K562 (cell line): ENCODE results near the gene CDK4. TPM values are rescaled to one million over a fixed set of nuclear protein-coding genes. Genes with fewer than 3 reads are reported as not detected.

ENCODE experiments used
- ATAC-seq: fragments of 200-7000 bp; cut with Tn5 transposase; 3 replicates; pipeline ENCODE4 v1.9.1; 2020; ENCODE audit warnings: moderate library complexity
- BruUV-seq: library from RNA; stranded (reverse); fragments of 400-500 nt; replicated peaks from 2 replicates; lab custom pipeline; 2021; lab: Mats Ljungman, UMichigan
- CTCF ChIA-PET: fragments of 300-600 bp; formaldehyde crosslinking; extraction: SDS; loops from one replicate; lab custom pipeline; 2021; ENCODE audit warnings: low intra/inter-chr PET ratio; lab: Yijun Ruan, JAX
- POLR2A ChIA-PET: fragments of 300-600, 350-650 bp; sonication (Branson Sonifier 250); formaldehyde crosslinking; extraction: SDS; loops from one replicate; lab custom pipeline; 2021; ENCODE audit warnings: antibody characterized with exemption, inconsistent platforms; lab: Yijun Ruan, JAX
- DNase-seq, 4 experiments: peaks; one replicate each; pipeline versions ENCODE4 v3.0.0 to v3.0.0-alpha.2; 2011 to 2018; ENCODE audit warnings: low spot score in 3 of 4, mixed read lengths in 3 of 4; ENCODE audit errors: extremely low read depth in 1 of 4
- FAIRE-seq: peaks from 2 replicates; lab custom pipeline; 2011; peaks lifted over from hg19 to GRCh38; lab: Jason Lieb, UNC
- H2AFZ ChIP-seq: 2 replicates; pipeline ENCODE4 v1.6.0; 2011; ENCODE audit warnings: low read depth, low read length, control low read depth, inconsistent platforms
- H3K27ac ChIP-seq: fragments of 200-600 bp; 3 replicates; pipeline ENCODE4 v1.8.0; 2011; ENCODE audit warnings: low read depth, mild to moderate bottlenecking, control low read depth, inconsistent platforms, low read length, moderate library complexity, mixed read lengths; ENCODE audit errors: extremely low read depth
- H3K27me3 ChIP-seq, 2 experiments: fragments of 300-600 bp in 1 of 2; 2 replicates in 1 of 2; 3 replicates in 1 of 2; pipeline versions ENCODE4 v1.6.0 to v1.8.0; 2011; ENCODE audit warnings: inconsistent platforms in 2 of 2, low read length in 2 of 2, mild to moderate bottlenecking in 1 of 2, mixed read lengths in 1 of 2, moderate library complexity in 1 of 2; ENCODE audit not compliant: control insufficient read depth in 2 of 2, insufficient read depth in 2 of 2
- H3K36me3 ChIP-seq: fragments of 300-600 bp; 3 replicates; pipeline ENCODE4 v1.8.0; 2011; ENCODE audit warnings: mild to moderate bottlenecking, low read length, inconsistent platforms; ENCODE audit not compliant: control insufficient read depth, insufficient read depth
- H3K4me1 ChIP-seq, 2 experiments: fragments of 200-600 bp in 1 of 2; replicated peaks in 1 of 2; 2 replicates in 1 of 2; 3 replicates in 1 of 2; pipeline versions ENCODE4 v1.5.1 to v1.8.0; 2011; ENCODE audit warnings: inconsistent platforms in 2 of 2, low read length in 2 of 2, mild to moderate bottlenecking in 1 of 2, mixed read lengths in 1 of 2, moderate library complexity in 1 of 2; ENCODE audit not compliant: control insufficient read depth in 2 of 2, insufficient read depth in 2 of 2
- H3K4me2 ChIP-seq: 2 replicates; pipeline ENCODE4 v1.6.1; 2011; ENCODE audit warnings: low read length, control low read depth, inconsistent platforms, mixed read lengths; ENCODE audit not compliant: insufficient read depth
- H3K4me3 ChIP-seq: fragments of 200-600 bp; sonication (generic), shearing (Covaris generic); 2 replicates; pipeline ENCODE4 v1.5.1; 2016; ENCODE audit warnings: control low read depth, inconsistent platforms
- H3K79me2 ChIP-seq: fragments of 200-600 bp; 3 replicates; pipeline ENCODE4 v1.8.0; 2011; ENCODE audit warnings: low read length, inconsistent platforms; ENCODE audit not compliant: control insufficient read depth, insufficient read depth
- H3K9ac ChIP-seq, 2 experiments: 2 replicates each; pipeline versions ENCODE4 v1.6.0 to v1.6.1; 2011; ENCODE audit warnings: low read depth in 2 of 2, low read length in 2 of 2, control low read depth in 1 of 2, inconsistent platforms in 1 of 2, mild to moderate bottlenecking in 1 of 2, mixed read lengths in 1 of 2; ENCODE audit not compliant: insufficient read depth in 1 of 2
- H3K9me1 ChIP-seq: one replicate; pipeline ENCODE4 v1.6.0; 2011; ENCODE audit warnings: inconsistent platforms, mild to moderate bottlenecking, low read length, moderate library complexity; ENCODE audit not compliant: control insufficient read depth, insufficient read depth
- H3K9me3 ChIP-seq: replicated peaks from 2 replicates; pipeline ENCODE4 v1.5.1; 2011; ENCODE audit warnings: low read depth, low read length, inconsistent platforms; ENCODE audit not compliant: control insufficient read depth, insufficient read depth
- H4K20me1 ChIP-seq: replicated peaks from 2 replicates; pipeline ENCODE4 v1.6.1; 2011; ENCODE audit warnings: low read length, inconsistent platforms, mixed read lengths; ENCODE audit not compliant: control insufficient read depth, insufficient read depth
- E2F6 ChIP-seq, 2 experiments: IDR thresholded peaks; 2 replicates each; pipeline ENCODE4 v1.6.1; 2011; ENCODE audit warnings: borderline replicate concordance in 1 of 2, control low read depth in 1 of 2, low read depth in 1 of 2, low read length in 1 of 2, mild to moderate bottlenecking in 1 of 2, mixed read lengths in 1 of 2, moderate library complexity in 1 of 2; ENCODE audit not compliant: insufficient read depth in 1 of 2, insufficient read length in 1 of 2, poor library complexity in 1 of 2, severe bottlenecking in 1 of 2; ENCODE audit errors: extremely low read depth in 1 of 2
- FOXP1 ChIP-seq: sonication (generic); formaldehyde crosslinking; IDR thresholded peaks from 2 replicates; pipeline ENCODE4 v1.8.0; 2022; ENCODE audit warnings: mild to moderate bottlenecking, missing genetic modification reagents
- MAFG ChIP-seq: fragments of 450-650 bp; conservative IDR thresholded peaks from 2 replicates; pipeline ENCODE4 v1.6.1; 2016; ENCODE audit warnings: missing genetic modification characterization, missing compliant biosample characterization
- RCOR1 ChIP-seq, 2 experiments: IDR thresholded peaks; 2 replicates each; pipeline ENCODE4 v1.6.1; 2012; ENCODE audit warnings: low read depth in 2 of 2, low read length in 2 of 2, borderline replicate concordance in 1 of 2, improper control_type of control experiment in 1 of 2
- SMAD2 ChIP-seq: fragments of 150-350 bp; IDR thresholded peaks from 2 replicates; pipeline ENCODE4 v1.6.1; 2014; ENCODE audit warnings: low read depth, mild to moderate bottlenecking, low read length
- TRIM24 ChIP-seq, 2 experiments: fragments of 450-650 bp; IDR thresholded peaks; 2 replicates each; pipeline ENCODE4 v1.6.1; 2016
- YY1 ChIP-seq, 3 experiments: IDR thresholded peaks; 2 replicates each; pipeline ENCODE4 v1.6.1; 2011; ENCODE audit warnings: low read length in 2 of 3, mild to moderate bottlenecking in 2 of 3, moderate library complexity in 2 of 3, borderline replicate concordance in 1 of 3, control low read depth in 1 of 3, low read depth in 1 of 3; ENCODE audit not compliant: insufficient read depth in 3 of 3, insufficient replicate concordance in 2 of 3, control insufficient read depth in 1 of 3, insufficient read length in 1 of 3; ENCODE audit errors: extremely low read depth in 1 of 3
- ZBTB40 ChIP-seq, 2 experiments: fragments of 450-650 bp in 1 of 2; sonication (generic) in 1 of 2; formaldehyde crosslinking in 1 of 2; IDR thresholded peaks; 2 replicates each; pipeline versions ENCODE4 v1.7.1 to v1.9.0; 2016 to 2022; ENCODE audit warnings: inconsistent platforms in 1 of 2, mild to moderate bottlenecking in 1 of 2, missing genetic modification reagents in 1 of 2
- WGBS: fragments of 100-300 bp; shearing (Covaris generic); methylation state at CpG from one replicate; pipeline ENCODE4 v1.1.6; 2016; ENCODE audit warnings: low coverage, mixed read lengths; ENCODE audit not compliant: insufficient coverage; ENCODE audit errors: missing lambda C conversion rate; 5-methylcytosine and 5-hydroxymethylcytosine counted together
- in situ Hi-C: fragments of 300-500 bp; cut with MboI; formaldehyde crosslinking; loops from 4 replicates; pipeline ENCODE4 v1.15.0; 2018; ENCODE audit warnings: inconsistent platforms, mixed read lengths
- intact Hi-C: fragments of 100-400 bp; cut with micrococcal nuclease; formaldehyde crosslinking; loops from 2 replicates; pipeline ENCODE4 v1.14.2; 2022
- polyA plus RNA-seq, 8 experiments: library from polyadenylated mRNA; depleted of rRNA in 4 of 8; stranded (reverse) in 5 of 8; unstranded in 3 of 8; fragments of >200 nt; fragmentation: Nextera tagmentation in 2 of 8; fragmentation: Illumina TruSeq in 1 of 8; extraction: Ambion mirVana in 2 of 8; extraction: Trizol in 1 of 8; gene quantifications; 2 replicates each; pipeline versions ENCODE4 v1.2.1 to v1.2.3, GENCODE V29; 2011 to 2014; ENCODE audit warnings: inconsistent platforms in 1 of 8, missing spikeins in 1 of 8
- total RNA-seq, 7 experiments: library from RNA; depleted of rRNA in 6 of 7; stranded (reverse); fragments of >200 nt in 6 of 7; fragmentation: Illumina TruSeq in 2 of 7; extraction: Trizol in 2 of 7; gene quantifications; 2 replicates each; pipeline versions ENCODE4 v1.2.1 to v1.2.3, GENCODE V29; 2011 to 2021; ENCODE audit warnings: low replicate concordance in 1 of 7

The CDK4 gene
- total and polyA plus RNA-seq, 9 of the 15 experiments (the other 6 are each of a cell fraction or from before 2014, with no cell fraction given) = 37.8 to 436 (median 238) TPM

DNA sequence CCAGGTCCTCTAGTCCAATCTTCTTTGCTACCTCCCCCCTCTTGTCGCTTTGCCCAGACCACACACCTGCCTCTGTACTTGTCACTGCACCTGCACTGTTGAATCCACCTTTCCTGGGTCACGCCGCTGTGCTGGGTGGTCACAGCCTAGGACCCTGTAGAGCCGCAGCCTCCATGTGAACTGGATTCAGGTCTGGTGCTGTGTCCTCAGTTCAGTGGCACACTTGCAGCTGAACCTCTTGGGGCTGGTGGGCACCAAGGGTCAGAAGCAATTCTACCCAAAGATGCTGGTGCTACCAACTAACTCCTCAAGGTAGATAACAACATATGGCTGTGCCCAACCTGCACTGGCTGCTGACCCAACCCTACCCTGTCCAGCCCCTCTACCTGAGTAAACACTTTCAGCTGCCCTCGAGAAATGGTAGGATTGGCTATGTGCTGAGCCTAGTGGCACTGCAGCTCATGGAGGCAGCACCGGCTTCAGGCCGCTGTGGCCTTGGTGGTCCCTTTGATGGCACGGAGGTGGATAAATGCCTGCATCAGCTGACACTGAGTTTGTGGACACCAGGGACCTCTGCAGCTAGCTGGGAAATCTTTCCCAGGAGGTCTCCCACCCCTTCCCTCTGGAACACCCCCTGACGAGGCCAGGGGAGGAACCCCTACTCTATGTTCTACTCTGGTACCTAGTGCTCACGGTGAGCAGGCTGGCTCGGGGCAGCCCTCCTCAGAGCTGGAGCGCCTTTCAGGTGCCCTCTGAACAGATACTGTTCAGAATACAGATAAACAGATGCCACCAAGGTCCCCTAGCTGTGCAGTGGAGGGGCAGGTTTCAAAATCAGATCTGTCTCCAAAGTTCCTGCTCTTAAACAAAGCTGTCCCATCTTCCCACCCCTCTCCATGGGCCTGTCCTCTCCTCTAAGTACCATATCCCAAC, 27.8 kb downstream of the CDK4 start:
- Histone ChIP-seq H3K36me3 (peaks cover 18% of the 10 kb centered on the region; the same call in 2 of the 3 replicates), H4K20me1 (no peaks in the 10 kb centered on the region; the same call in 1 of the 2 replicates), H3K27me3 (peaks cover 2 to 4% of the 10 kb centered on the region in 2 experiments; a peak in 4 of 5 replicates), H3K79me2 (no peaks in the 10 kb centered on the region), H3K9me3 (no peaks in the 10 kb centered on the region; the same call in 1 of the 2 replicates), H2AFZ (no peak overlapping the region), H3K9ac (no peak overlapping the region; a peak in 1 of 4 replicates), H3K4me1 (peaks cover 0 to 20% of the 10 kb centered on the region in 2 experiments; a peak in 2 of 5 replicates), H3K9me1 (no peaks in the 10 kb centered on the region), H3K4me2 (no peak overlapping the region), H3K4me3 (no peak overlapping the region), H3K27ac (no peak overlapping the region)
- POLR2A ChIA-PET = interaction anchor here (0.7 to 1.9 kb wide), 5 partner anchors 11 to 158 kb away, joined by 3 to 5 read pairs (median 3); partner anchors contain the start of gene OS9
- no peak for DNase-seq
- 23% methylated on average over 12 of the region's 12 CpGs for WGBS
- FAIRE-seq = no peak
- intact Hi-C loops = no loop called here
- in situ Hi-C loops = no loop called here
- CTCF ChIA-PET = no interaction called here
- no TSS peak for BruUV-seq
- no peak for ATAC-seq
- TF ChIP-seq FOXP1 (CRISPR knock-in tag) = no peak
- no peak for TF ChIP-seq ZBTB40 (IDR thresholded peaks at IDR 0.05)
- no peak for TF ChIP-seq ZBTB40 (CRISPR knock-in tag; IDR thresholded peaks at IDR 0.05)
- TF ChIP-seq E2F6 (IDR thresholded peaks at IDR 0.05; ENCODE audit: borderline replicate concordance in 1 of 2, extremely low read depth in 1 of 2, insufficient read depth in 1 of 2, insufficient read length in 1 of 2, low read depth in 1 of 2, low read length in 1 of 2, poor library complexity in 1 of 2, severe bottlenecking in 1 of 2) = no peak
- no peak for TF ChIP-seq RCOR1 (IDR thresholded peaks at IDR 0.05; ENCODE audit: borderline replicate concordance in 1 of 2, low read depth in 2 of 2, low read length in 2 of 2)
- TF ChIP-seq TRIM24 (IDR thresholded peaks at IDR 0.05) = no peak
- no peak for TF ChIP-seq SMAD2
- no peak for TF ChIP-seq YY1 (IDR thresholded peaks at IDR 0.05; ENCODE audit: borderline replicate concordance in 1 of 3, control insufficient read depth in 1 of 3, extremely low read depth in 1 of 3, insufficient read depth in 3 of 3, insufficient read length in 1 of 3, insufficient replicate concordance in 2 of 3, low read depth in 1 of 3, low read length in 2 of 3)
- no peak for TF ChIP-seq MAFG (tag)
